Activated CD4-positive, alpha-beta T cell treated with anti-CD3 and anti-CD28 coated beads for 36 hours (primary cell): ENCODE data around the gene KIF19. TPM values are rescaled to one million over a fixed set of nuclear protein-coding genes. Genes with fewer than 3 reads are reported as not detected.
A peak's percentile ranks its signal among the peaks of the same experiment; 100 is the strongest.

ENCODE experiments used
- ATAC-seq: fragments of 200-7000 bp; cut with Tn5 transposase; one replicate; pipeline ENCODE4 v1.10.0; 2021; ENCODE audit warnings: mild to moderate bottlenecking, moderate library complexity
- CTCF ChIA-PET: fragments of 350-600 bp; sonication (Branson Sonifier 250); formaldehyde crosslinking; loops from one replicate; lab custom pipeline; 2021; ENCODE audit warnings: antibody characterized with exemption; lab: Charles Lee
- POLR2A ChIA-PET: fragments of 350-600 bp; sonication (Branson Sonifier 250); formaldehyde crosslinking; loops from one replicate; lab custom pipeline; 2021; ENCODE audit warnings: antibody characterized with exemption, inconsistent platforms; lab: Charles Lee
- DNase-seq: peaks from one replicate; pipeline ENCODE4 v3.0.0-alpha.2; 2020
- H3K27ac Mint-ChIP-seq: one replicate; pipeline ENCODE4 v1.8.0; 2021; ENCODE audit warnings: mixed read lengths
- H3K27me3 Mint-ChIP-seq: one replicate; pipeline ENCODE4 v1.8.0; 2021; ENCODE audit warnings: mixed read lengths
- H3K36me3 Mint-ChIP-seq: one replicate; pipeline ENCODE4 v1.8.0; 2021; ENCODE audit warnings: low read depth, mixed read lengths
- H3K4me1 Mint-ChIP-seq: one replicate; pipeline ENCODE4 v1.8.0; 2021; ENCODE audit warnings: mixed read lengths
- H3K4me3 Mint-ChIP-seq: one replicate; pipeline ENCODE4 v1.8.0; 2021; ENCODE audit warnings: mild to moderate bottlenecking, moderate library complexity, mixed read lengths
- H3K9me3 Mint-ChIP-seq: one replicate; pipeline ENCODE4 v1.8.0; 2021; ENCODE audit warnings: low read depth, mixed read lengths
- intact Hi-C, 2 experiments: fragments of 100-400 bp; cut with DNase I in 1 of 2; cut with micrococcal nuclease in 1 of 2; formaldehyde crosslinking; loops; one replicate each; pipeline versions ENCODE4 v1.14.2 to v1.15.1; 2022 to 2024; cut with DNase I, micrococcal nuclease
- total RNA-seq, 2 experiments: library from RNA; stranded (reverse); gene quantifications; one replicate each; pipeline ENCODE4 v1.2.3, GENCODE V29; 2021

Gene KIF19
- total RNA-seq, 2 experiments from 2014 or later: 0.11 TPM; not detected in 1

GRCh38 chr17:74303305-74303704 lies 22.7 kb upstream of the KIF19 start:
- POLR2A ChIA-PET: no interaction called here
- CTCF ChIA-PET: interaction anchor here (0.7 to 3.6 kb wide), 7 partner anchors 9 to 1584 kb away, joined by 3 to 17 read pairs (median 3); partner anchors contain the start of gene BTBD17
- peaks cover 2% of the 10 kb centered on the region for H3K27me3 Mint-ChIP-seq
- no peaks in the 10 kb centered on the region for H3K9me3 Mint-ChIP-seq
- no peak for ATAC-seq
- no peak for DNase-seq
- H3K4me1 Mint-ChIP-seq: peaks cover 12% of the 10 kb centered on the region
- H3K27ac Mint-ChIP-seq: no peak overlapping the region
- no peak overlapping the region for H3K4me3 Mint-ChIP-seq
- no peaks in the 10 kb centered on the region for H3K36me3 Mint-ChIP-seq
- intact Hi-C loops: loop anchor here in 1 of 2 experiments (10.0 kb wide), 1 partner anchor 151 kb away; no protein-coding TSS in a partner anchor

- Mint-ChIP-seq H3K4me1 (peaks cover 9% of the 10 kb centered on the region), H3K27me3 (peaks cover 1% of the 10 kb centered on the region), H3K27ac (no peak overlapping the region), H3K36me3 (no peaks in the 10 kb centered on the region), H3K9me3 (no peaks in the 10 kb centered on the region), H3K4me3 (no peak overlapping the region)
- intact Hi-C loops: loop anchor here in 1 of 2 experiments (10.0 kb wide), 1 partner anchor 151 kb away; no protein-coding TSS in a partner anchor
- ChIA-PET POLR2A (no interaction called here), CTCF (interaction anchor here (1.3 to 3.6 kb wide), 4 partner anchors 9 to 64 kb away, joined by 5 to 17 read pairs (median 8); partner anchors contain the start of genes BTBD17 and GPR142)
- ATAC-seq (no peak), DNase-seq (no peak)
Observed at GRCh38 chr17:74304184-74304583, 21.8 kb upstream of the KIF19 start.

- intact Hi-C loops: loop anchor here (1.0 to 10.0 kb wide), 2 partner anchors 48 to 149 kb away; no protein-coding TSS in a partner anchor
- DNase-seq (no peak), ATAC-seq (peak; percentile 49)
- ChIA-PET CTCF (interaction anchor here (0.6 to 1.9 kb wide), 3 partner anchors 10 to 223 kb away, joined by 3 to 6 read pairs (median 5); no protein-coding TSS in a partner anchor), POLR2A (no interaction called here)
- Mint-ChIP-seq H3K4me3 (no peak overlapping the region), H3K9me3 (no peaks in the 10 kb centered on the region), H3K4me1 (peaks cover 7% of the 10 kb centered on the region), H3K36me3 (no peaks in the 10 kb centered on the region), H3K27ac (no peak overlapping the region), H3K27me3 (no peaks in the 10 kb centered on the region)
Observed at GRCh38 chr17:74305865-74306654, 20.0 kb upstream of the KIF19 start.

- ChIA-PET CTCF (interaction anchor here (2.9 kb wide), 1 partner anchor 10 kb away, joined by 7 read pairs; no protein-coding TSS in a partner anchor), POLR2A (no interaction called here)
- H3K27me3 Mint-ChIP-seq: no peaks in the 10 kb centered on the region
- peaks cover 3% of the 10 kb centered on the region for H3K9me3 Mint-ChIP-seq
- no peak overlapping the region for H3K27ac Mint-ChIP-seq
- H3K36me3 Mint-ChIP-seq: no peaks in the 10 kb centered on the region
- DNase-seq: no peak
- no peak for ATAC-seq
- no peak overlapping the region for H3K4me3 Mint-ChIP-seq
- intact Hi-C loops: loop anchor here in 1 of 2 experiments (10.0 kb wide), 1 partner anchor 147 kb away; no protein-coding TSS in a partner anchor
- peaks cover 7% of the 10 kb centered on the region for H3K4me1 Mint-ChIP-seq
Observed at GRCh38 chr17:74307984-74308773, 17.8 kb upstream of the KIF19 start.

GRCh38 chr17:74309902-74310301 lies 16.1 kb upstream of the KIF19 start:
- no peak for ATAC-seq
- Mint-ChIP-seq H3K4me1 (peaks cover 7% of the 10 kb centered on the region), H3K4me3 (no peak overlapping the region), H3K27ac (no peak overlapping the region), H3K27me3 (no peaks in the 10 kb centered on the region), H3K36me3 (no peaks in the 10 kb centered on the region), H3K9me3 (peaks cover 3% of the 10 kb centered on the region)
- ChIA-PET CTCF (interaction anchor here (2.9 kb wide), 1 partner anchor 11 kb away, joined by 7 read pairs; no protein-coding TSS in a partner anchor), POLR2A (no interaction called here)
- intact Hi-C loops: loop anchor here in 1 of 2 experiments (10.0 kb wide), 1 partner anchor 145 kb away; no protein-coding TSS in a partner anchor
- no peak for DNase-seq

GRCh38 chr17:74314877-74315276 lies 11.1 kb upstream of the KIF19 start:
- CTCF ChIA-PET: interaction anchor here (0.9 kb wide), 1 partner anchor 14 kb away, joined by 3 read pairs; no protein-coding TSS in a partner anchor
- H3K9me3 Mint-ChIP-seq: peaks cover 3% of the 10 kb centered on the region
- DNase-seq (no peak), ATAC-seq (no peak)
- H3K27ac Mint-ChIP-seq: no peak overlapping the region
- H3K4me1 Mint-ChIP-seq: no peaks in the 10 kb centered on the region
- POLR2A ChIA-PET: no interaction called here
- H3K4me3 Mint-ChIP-seq: no peak overlapping the region
- intact Hi-C loops: no loop called here
- H3K36me3 Mint-ChIP-seq: no peaks in the 10 kb centered on the region
- H3K27me3 Mint-ChIP-seq: no peaks in the 10 kb centered on the region

- CTCF ChIA-PET: no interaction called here
- H3K27ac Mint-ChIP-seq: no peak overlapping the region
- no peak overlapping the region for H3K4me3 Mint-ChIP-seq
- no peaks in the 10 kb centered on the region for H3K4me1 Mint-ChIP-seq
- no peaks in the 10 kb centered on the region for H3K36me3 Mint-ChIP-seq
- ATAC-seq: no peak
- no peak for DNase-seq
- POLR2A ChIA-PET: interaction anchor here (0.5 kb wide), 1 partner anchor 110 kb away, joined by 3 read pairs; no protein-coding TSS in a partner anchor
- no peaks in the 10 kb centered on the region for H3K27me3 Mint-ChIP-seq
- intact Hi-C loops: no loop called here
- H3K9me3 Mint-ChIP-seq: peaks cover 3% of the 10 kb centered on the region
Observed at GRCh38 chr17:74316220-74316619, 9.8 kb upstream of the KIF19 start.

GRCh38 chr17:74317071-74317470 lies 9.0 kb upstream of the KIF19 start:
- no peak for DNase-seq
- H3K9me3 Mint-ChIP-seq: peaks cover 3% of the 10 kb centered on the region
- no peak for ATAC-seq
- H3K27ac Mint-ChIP-seq: no peak overlapping the region
- no peak overlapping the region for H3K4me3 Mint-ChIP-seq
- CTCF ChIA-PET: no interaction called here
- H3K4me1 Mint-ChIP-seq: no peaks in the 10 kb centered on the region
- POLR2A ChIA-PET: no interaction called here
- H3K27me3 Mint-ChIP-seq: no peaks in the 10 kb centered on the region
- intact Hi-C loops: no loop called here
- no peaks in the 10 kb centered on the region for H3K36me3 Mint-ChIP-seq

GRCh38 chr17:74318391-74318790 lies 7.6 kb upstream of the KIF19 start:
- no peak for ATAC-seq
- no peak for DNase-seq
- ChIA-PET CTCF (interaction anchor here (0.7 kb wide), 1 partner anchor 1401 kb away, joined by 5 read pairs; no protein-coding TSS in a partner anchor), POLR2A (no interaction called here)
- peaks cover 3% of the 10 kb centered on the region for H3K27me3 Mint-ChIP-seq
- no peak overlapping the region for H3K27ac Mint-ChIP-seq
- no peaks in the 10 kb centered on the region for H3K9me3 Mint-ChIP-seq
- H3K4me3 Mint-ChIP-seq: no peak overlapping the region
- intact Hi-C loops: no loop called here
- no peaks in the 10 kb centered on the region for H3K4me1 Mint-ChIP-seq
- no peaks in the 10 kb centered on the region for H3K36me3 Mint-ChIP-seq

- Mint-ChIP-seq H3K4me3 (no peak overlapping the region), H3K9me3 (no peaks in the 10 kb centered on the region), H3K36me3 (no peaks in the 10 kb centered on the region), H3K4me1 (peaks cover 9% of the 10 kb centered on the region), H3K27ac (no peak overlapping the region), H3K27me3 (peaks cover 19% of the 10 kb centered on the region)
- no peak for ATAC-seq
- intact Hi-C loops: no loop called here
- no peak for DNase-seq
- POLR2A ChIA-PET: no interaction called here
- CTCF ChIA-PET: no interaction called here
Observed at GRCh38 chr17:74324521-74324920, 1.5 kb upstream of the KIF19 start.

GRCh38 chr17:74325376-74325742 lies 667 bp upstream of the KIF19 start:
- peaks cover 19% of the 10 kb centered on the region for H3K27me3 Mint-ChIP-seq
- POLR2A ChIA-PET: no interaction called here
- H3K4me3 Mint-ChIP-seq: peak overlapping the region; percentile 10
- H3K27ac Mint-ChIP-seq: no peak overlapping the region
- ATAC-seq (no peak), DNase-seq (no peak)
- H3K9me3 Mint-ChIP-seq: no peaks in the 10 kb centered on the region
- no peaks in the 10 kb centered on the region for H3K36me3 Mint-ChIP-seq
- intact Hi-C loops: no loop called here
- peaks cover 9% of the 10 kb centered on the region for H3K4me1 Mint-ChIP-seq
- CTCF ChIA-PET: no interaction called here
